HG03064 (cell line): Measurements from ENCODE around the gene SPN.
"Not testable (repeated sequence)": the region's sequence is repeated elsewhere in the genome, so short reads cannot be mapped to it uniquely, and the experiment has no call there.

ENCODE experiments used
- ATAC-seq: cut with Tn5 transposase; IDR thresholded peaks from one replicate; pipeline ENCODE4 v1.9.1; 2021; ENCODE audit warnings: low read depth; ENCODE audit not compliant: unreplicated experiment

Gene SPN

GRCh38 chr16:29699324-29700219, 36.5 kb downstream of the SPN start:
- ATAC-seq = no peak

GRCh38 chr16:29700253-29700987, 37.4 kb downstream of the SPN start:
- ATAC-seq = no peak

GRCh38 chr16:29701214-29701555, 38.1 kb downstream of the SPN start:
- no peak for ATAC-seq

- ATAC-seq = no peak
Measured at GRCh38 chr16:29702269-29702668, 39.2 kb downstream of the SPN start.

- ATAC-seq = no peak
Measured at GRCh38 chr16:29705030-29705429, 42.0 kb downstream of the SPN start.

GRCh38 chr16:29707160-29707559, 44.1 kb downstream of the SPN start:
- not testable (repeated sequence) for ATAC-seq

- ATAC-seq = no peak
Measured at GRCh38 chr16:29708917-29709600, 46.0 kb downstream of the SPN start.

- not testable (repeated sequence) for ATAC-seq
Measured at GRCh38 chr16:29709657-29710056, 46.6 kb downstream of the SPN start.

GRCh38 chr16:29710227-29711219, 47.5 kb downstream of the SPN start:
- no peak for ATAC-seq

GRCh38 chr16:29712809-29713208, 49.8 kb downstream of the SPN start:
- ATAC-seq = no peak

- no peak for ATAC-seq
Measured at GRCh38 chr16:29714396-29714795, 51.3 kb downstream of the SPN start.

- no peak for ATAC-seq
Measured at GRCh38 chr16:29714972-29715371, 51.9 kb downstream of the SPN start.

- ATAC-seq = no peak
Measured at GRCh38 chr16:29717113-29717512, 54.1 kb downstream of the SPN start.

- no peak for ATAC-seq
Measured at GRCh38 chr16:29719063-29719462, 56.0 kb downstream of the SPN start.
